ENCODE measurements around the gene KIF25. TPM values are rescaled to one million over a fixed set of nuclear protein-coding genes. Genes with fewer than 3 reads are reported as not detected.

Gene KIF25
- total RNA-seq, 4 donors from 2014 or later, result 0.16 TPM; not detected in 3

DNA sequence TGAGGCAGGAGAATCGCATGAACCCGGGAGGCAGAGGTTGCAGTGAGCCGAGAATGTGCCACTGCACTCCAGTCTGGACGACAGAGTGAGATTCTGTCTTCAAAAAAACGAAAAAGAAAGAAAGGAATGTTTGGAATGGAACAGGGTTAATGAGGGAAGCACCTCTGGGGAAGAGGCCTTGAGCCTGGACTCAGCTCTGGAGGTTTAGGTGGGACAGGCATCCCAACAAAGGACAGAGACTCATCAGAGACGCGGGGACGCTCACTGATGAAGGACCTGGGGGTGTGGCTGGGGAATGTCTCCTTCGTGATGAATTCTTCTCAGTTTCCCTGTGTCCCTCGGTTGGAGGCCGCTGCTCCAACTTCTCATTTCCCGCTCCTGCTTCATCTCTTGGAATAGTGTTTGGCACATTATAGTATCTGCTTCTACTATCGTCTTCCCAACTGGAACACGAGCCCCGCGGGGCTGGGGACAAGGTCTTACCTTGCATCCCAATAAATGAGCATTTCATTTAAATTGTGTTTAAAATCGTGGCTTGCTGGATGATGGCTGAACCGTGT is 27.6 kb downstream of the KIF25 start:
- TF ChIP-seq, protein P1, sequence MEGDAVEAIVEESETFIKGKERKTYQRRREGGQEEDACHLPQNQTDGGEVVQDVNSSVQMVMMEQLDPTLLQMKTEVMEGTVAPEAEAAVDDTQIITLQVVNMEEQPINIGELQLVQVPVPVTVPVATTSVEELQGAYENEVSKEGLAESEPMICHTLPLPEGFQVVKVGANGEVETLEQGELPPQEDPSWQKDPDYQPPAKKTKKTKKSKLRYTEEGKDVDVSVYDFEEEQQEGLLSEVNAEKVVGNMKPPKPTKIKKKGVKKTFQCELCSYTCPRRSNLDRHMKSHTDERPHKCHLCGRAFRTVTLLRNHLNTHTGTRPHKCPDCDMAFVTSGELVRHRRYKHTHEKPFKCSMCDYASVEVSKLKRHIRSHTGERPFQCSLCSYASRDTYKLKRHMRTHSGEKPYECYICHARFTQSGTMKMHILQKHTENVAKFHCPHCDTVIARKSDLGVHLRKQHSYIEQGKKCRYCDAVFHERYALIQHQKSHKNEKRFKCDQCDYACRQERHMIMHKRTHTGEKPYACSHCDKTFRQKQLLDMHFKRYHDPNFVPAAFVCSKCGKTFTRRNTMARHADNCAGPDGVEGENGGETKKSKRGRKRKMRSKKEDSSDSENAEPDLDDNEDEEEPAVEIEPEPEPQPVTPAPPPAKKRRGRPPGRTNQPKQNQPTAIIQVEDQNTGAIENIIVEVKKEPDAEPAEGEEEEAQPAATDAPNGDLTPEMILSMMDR (IDR thresholded peaks at IDR 0.05), result no peak
- TF ChIP-seq POLR2A (IDR thresholded peaks at IDR 0.05), result no peak
- no peak for TF ChIP-seq POLR2AphosphoS5 (IDR thresholded peaks at IDR 0.05)
- no peak for TF ChIP-seq EP300 (IDR thresholded peaks at IDR 0.05)
- Histone ChIP-seq H3K27me3 (peaks cover 17% of the 10 kb centered on the region), H3K9me3 (no peaks in the 10 kb centered on the region), H3K36me3 (no peaks in the 10 kb centered on the region), H3K27ac (no peak overlapping the region), H3K4me1 (no peaks in the 10 kb centered on the region), H3K4me3 (no peak overlapping the region)
- no peak for ATAC-seq
- 81% methylated on average over 15 of the region's 18 CpGs; no CpG with 5 or more reads in 1 of the 2 donors for WGBS, 2 donors (ENCODE audit: low coverage in 1 of 2)

DNA sequence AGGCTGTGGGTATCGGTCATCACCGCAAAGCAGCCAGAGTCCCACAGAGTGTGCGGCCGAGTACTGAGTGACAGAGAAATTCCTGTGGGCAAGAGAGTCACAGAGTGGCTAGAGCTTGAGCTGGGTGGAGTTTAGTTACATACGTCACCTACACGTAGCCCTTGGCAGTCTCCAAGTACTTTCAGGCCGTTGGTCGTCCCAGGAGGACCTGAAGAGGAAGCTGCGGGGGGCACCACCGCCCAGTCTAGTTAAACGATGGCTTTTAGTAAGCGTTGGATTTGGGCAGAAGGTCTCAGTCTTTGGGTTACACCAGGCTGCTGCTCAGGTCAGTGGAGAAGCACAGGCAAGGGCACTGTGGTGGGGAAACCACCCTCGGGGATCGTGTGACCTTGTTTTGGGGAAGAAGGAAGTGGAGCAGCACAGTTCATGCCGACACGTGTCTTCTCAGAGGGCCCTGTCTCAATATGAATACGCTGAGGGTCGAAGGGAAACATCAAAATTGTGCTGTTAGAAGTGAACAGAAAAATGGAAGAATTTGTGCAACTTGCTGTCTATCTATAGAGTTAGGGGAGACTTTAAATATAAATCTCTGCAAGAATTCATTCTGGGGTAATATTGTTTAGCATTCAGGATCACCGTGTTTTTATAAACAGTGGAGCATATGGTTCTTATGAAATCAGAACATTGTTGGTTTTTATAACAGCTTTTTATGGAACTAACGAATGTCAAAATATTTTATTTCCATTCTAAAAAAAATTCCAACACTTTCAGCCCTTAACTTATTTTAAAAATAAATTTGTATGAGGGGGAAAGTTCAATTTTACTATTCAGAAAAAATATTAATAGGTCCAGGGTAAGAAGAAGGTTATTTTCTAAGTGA is 28.6 kb downstream of the KIF25 start:
- Histone ChIP-seq H3K4me3 (no peak overlapping the region), H3K4me1 (no peaks in the 10 kb centered on the region), H3K27ac (no peak overlapping the region), H3K27me3 (peaks cover 17% of the 10 kb centered on the region), H3K36me3 (no peaks in the 10 kb centered on the region), H3K9me3 (no peaks in the 10 kb centered on the region)
- no peak for ATAC-seq
- WGBS, 2 donors (ENCODE audit: low coverage in 1 of 2), result 73 to 76% methylated on average over 6 to 19 of the region's 20 CpGs
- TF ChIP-seq POLR2AphosphoS5 (IDR thresholded peaks at IDR 0.05) (no peak), EP300 (IDR thresholded peaks at IDR 0.05) (no peak), POLR2A (IDR thresholded peaks at IDR 0.05) (no peak)
- TF ChIP-seq, protein P1 (IDR thresholded peaks at IDR 0.05), result no peak

DNA sequence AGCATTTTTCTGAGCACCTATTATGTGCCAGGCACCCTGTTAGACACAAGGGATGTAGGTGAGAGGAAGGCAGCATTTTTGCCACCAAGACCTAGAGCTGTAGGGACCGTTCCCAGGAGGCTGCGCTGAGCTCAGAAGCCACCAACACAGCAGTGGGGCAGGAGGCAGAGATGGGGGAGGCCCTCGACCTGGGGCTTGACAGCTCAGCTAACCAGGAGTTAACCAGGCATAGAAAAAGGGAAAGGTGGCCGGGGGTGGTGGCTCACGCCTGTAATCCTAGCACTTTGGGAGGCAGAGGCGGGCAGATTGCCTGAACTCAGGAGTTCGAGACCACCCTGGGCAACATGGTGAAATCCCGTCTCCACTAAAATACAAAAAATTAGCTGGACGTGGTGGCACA is 29.5 kb downstream of the KIF25 start:
- TF ChIP-seq POLR2A (IDR thresholded peaks at IDR 0.05), result no peak
- TF ChIP-seq POLR2AphosphoS5 (IDR thresholded peaks at IDR 0.05), result no peak
- TF ChIP-seq, protein P1 (IDR thresholded peaks at IDR 0.05), result no peak
- TF ChIP-seq EP300 (IDR thresholded peaks at IDR 0.05), result no peak

DNA sequence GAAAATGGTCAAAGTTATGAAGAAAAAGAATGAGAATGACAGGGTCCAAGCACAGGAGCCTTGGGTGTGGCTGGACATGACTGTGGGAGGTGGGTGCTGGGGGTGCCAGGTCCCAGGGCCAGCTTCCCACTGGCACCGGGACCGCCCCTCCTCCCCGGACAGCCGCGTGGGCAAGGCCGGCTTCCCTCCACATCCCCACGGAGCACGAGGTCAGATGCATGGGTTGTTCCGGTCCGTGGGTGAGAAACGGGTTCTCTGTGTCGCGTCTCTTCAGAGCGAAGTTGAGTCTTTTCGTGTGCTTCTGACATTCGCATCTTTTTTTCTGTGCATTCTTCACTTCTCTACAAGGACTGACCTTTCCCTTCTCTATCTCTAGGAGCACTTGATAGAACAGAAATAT is 30.1 kb downstream of the KIF25 start:
- WGBS, 2 donors (ENCODE audit: low coverage in 1 of 2), result 89 to 95% methylated on average over 16 of the region's 16 CpGs
- H3K4me1 ChIP-seq, result no peaks in the 10 kb centered on the region
- no peaks in the 10 kb centered on the region for H3K36me3 ChIP-seq
- ATAC-seq, result no peak
- no peaks in the 10 kb centered on the region for H3K9me3 ChIP-seq
- H3K27me3 ChIP-seq, result peaks cover 17% of the 10 kb centered on the region
- no peak overlapping the region for H3K27ac ChIP-seq
- TF ChIP-seq POLR2AphosphoS5 (IDR thresholded peaks at IDR 0.05), result no peak
- no peak for TF ChIP-seq POLR2A (IDR thresholded peaks at IDR 0.05)
- TF ChIP-seq, protein P1 (IDR thresholded peaks at IDR 0.05), result no peak
- TF ChIP-seq EP300 (IDR thresholded peaks at IDR 0.05), result no peak
- H3K4me3 ChIP-seq, result no peak overlapping the region

More for the DNA sequence above, 29.5 kb downstream of the KIF25 start:
- Histone ChIP-seq H3K27me3 (peaks cover 17% of the 10 kb centered on the region), H3K36me3 (no peaks in the 10 kb centered on the region), H3K4me1 (no peaks in the 10 kb centered on the region), H3K4me3 (no peak overlapping the region), H3K9me3 (no peaks in the 10 kb centered on the region), H3K27ac (no peak overlapping the region)
- WGBS, 2 donors (ENCODE audit: low coverage in 1 of 2), result 81 to 85% methylated on average over 5 to 8 of the region's 9 CpGs
- no peak for ATAC-seq
